ENCODE data around the gene GBP1. TPM values are rescaled to one million over a fixed set of nuclear protein-coding genes. Genes with fewer than 3 reads are reported as not detected.
"Not testable (repeated sequence)": the region's sequence is repeated elsewhere in the genome, so short reads cannot be mapped to it uniquely, and the experiment has no call there.

Gene GBP1
- total RNA-seq, 4 donors from 2014 or later = 6.6 to 14.0 (median 10.4) TPM

- no peak for DNase-seq (ENCODE audit: low spot score in 2 of 2)
- TF ChIP-seq CTCF (IDR thresholded peaks at IDR 0.05) (no peak), POLR2A (IDR thresholded peaks at IDR 0.05) (no peak)
- H3K4me3 ChIP-seq (ENCODE audit: low read depth, poor library complexity, severe bottlenecking) = no peak overlapping the region
- 53 to 60% methylated on average over 8 of the region's 8 CpGs for WGBS, 2 donors
- intact Hi-C loops (cut with DNase I; ENCODE audit: low total_unique reads) = loop anchor here (5.0 kb wide), 1 partner anchor 1030 kb away; no protein-coding TSS in a partner anchor
Measured at GRCh38 chr1:89087241-89087640, 22.2 kb upstream of the GBP1 start.

DNA sequence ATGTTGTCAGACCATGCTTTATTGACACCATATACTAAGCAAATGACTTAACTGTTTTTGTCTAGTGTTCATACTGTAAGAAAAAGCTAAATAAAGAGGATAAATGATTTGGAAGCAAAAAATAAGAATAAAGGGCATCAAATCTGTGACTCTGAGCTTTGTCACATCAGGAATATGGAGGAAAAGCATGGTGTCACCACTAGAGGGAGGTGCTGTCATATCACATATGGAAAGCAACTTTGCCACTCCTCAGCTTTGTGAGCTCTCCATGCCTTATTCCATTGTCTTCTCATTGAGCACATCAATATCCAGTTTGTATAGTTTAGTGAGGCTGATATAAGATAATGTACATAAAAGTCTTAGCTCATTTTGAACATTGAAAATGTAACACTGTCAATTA, 20.8 kb upstream of the GBP1 start:
- TF ChIP-seq CTCF (IDR thresholded peaks at IDR 0.05) (no peak), POLR2A (IDR thresholded peaks at IDR 0.05) (no peak)
- intact Hi-C loops (cut with DNase I; ENCODE audit: low total_unique reads) = loop anchor here (5.0 kb wide), 1 partner anchor 1028 kb away; no protein-coding TSS in a partner anchor
- no peak for DNase-seq (ENCODE audit: low spot score in 2 of 2)
- H3K4me3 ChIP-seq (ENCODE audit: low read depth, poor library complexity, severe bottlenecking) = no peak overlapping the region

- H3K4me3 ChIP-seq (ENCODE audit: low read depth, poor library complexity, severe bottlenecking) = no peak overlapping the region
- no peak for DNase-seq (ENCODE audit: low spot score in 2 of 2)
- TF ChIP-seq POLR2A (IDR thresholded peaks at IDR 0.05) (no peak), CTCF (IDR thresholded peaks at IDR 0.05) (no peak)
- WGBS, 2 donors = 69 to 70% methylated on average over 3 of the region's 3 CpGs
- intact Hi-C loops (cut with DNase I; ENCODE audit: low total_unique reads) = no loop called here
Measured at GRCh38 chr1:89081005-89081404, 16.0 kb upstream of the GBP1 start.

DNA sequence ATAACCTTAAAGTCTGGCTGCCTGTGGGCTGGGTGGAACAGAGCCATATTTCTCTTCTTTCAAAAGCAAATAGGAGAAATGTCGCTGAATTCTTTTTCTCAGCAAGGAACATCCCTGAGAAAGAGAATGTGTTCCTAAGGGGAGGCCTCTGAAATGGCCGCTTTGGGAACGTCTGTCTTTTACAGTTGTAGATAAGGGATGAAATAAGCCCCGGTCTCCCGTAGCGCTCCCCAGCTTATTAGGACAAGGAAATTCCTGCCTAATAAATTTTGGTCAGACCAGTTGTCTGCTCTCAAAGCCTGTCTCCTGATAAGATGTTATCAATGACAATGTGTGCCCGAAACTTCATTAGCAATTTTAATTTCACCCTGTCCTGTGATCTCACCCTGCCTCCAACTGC, 15.1 kb upstream of the GBP1 start:
- intact Hi-C loops (cut with DNase I; ENCODE audit: low total_unique reads); H3K4me3 ChIP-seq (ENCODE audit: low read depth, poor library complexity, severe bottlenecking); DNase-seq (ENCODE audit: low spot score in 2 of 2): not testable (repeated sequence)
- WGBS, 2 donors = 85 to 86% methylated on average over 7 of the region's 7 CpGs

GRCh38 chr1:89072466-89073065, 7.6 kb upstream of the GBP1 start:
- H3K4me3 ChIP-seq (ENCODE audit: low read depth, poor library complexity, severe bottlenecking) = not testable (repeated sequence)
- WGBS, 2 donors = 80 to 81% methylated on average over 8 of the region's 8 CpGs

GRCh38 chr1:89070509-89070908, 5.5 kb upstream of the GBP1 start:
- DNase-seq (ENCODE audit: low spot score in 2 of 2) = no peak
- TF ChIP-seq CTCF (IDR thresholded peaks at IDR 0.05) (no peak), POLR2A (IDR thresholded peaks at IDR 0.05) (no peak)
- 83% methylated on average over 1 of the region's 1 CpG for WGBS, 2 donors
- no peak overlapping the region for H3K4me3 ChIP-seq (ENCODE audit: low read depth, poor library complexity, severe bottlenecking)
- intact Hi-C loops (cut with DNase I; ENCODE audit: low total_unique reads) = no loop called here

More at GRCh38 chr1:89072466-89073065, 7.6 kb upstream of the GBP1 start:
- DNase-seq (ENCODE audit: low spot score in 2 of 2); intact Hi-C loops (cut with DNase I; ENCODE audit: low total_unique reads): not testable (repeated sequence)

GRCh38 chr1:89069951-89070350, 4.9 kb upstream of the GBP1 start:
- WGBS, 2 donors = 43 to 61% methylated on average over 2 of the region's 2 CpGs
- intact Hi-C loops (cut with DNase I; ENCODE audit: low total_unique reads) = no loop called here
- no peak overlapping the region for H3K4me3 ChIP-seq (ENCODE audit: low read depth, poor library complexity, severe bottlenecking)
- TF ChIP-seq CTCF (IDR thresholded peaks at IDR 0.05) (no peak), POLR2A (IDR thresholded peaks at IDR 0.05) (no peak)
- no peak for DNase-seq (ENCODE audit: low spot score in 2 of 2)
